Ishikawa (cell line): Measurements from ENCODE around the gene PRPF40A.

ENCODE experiments used
- CEBPB ChIP-seq: IDR thresholded peaks from 2 replicates; pipeline ENCODE4 v1.6.1; 2012
- CREB1 ChIP-seq: IDR thresholded peaks from 2 replicates; pipeline ENCODE4 v1.6.1; 2012; ENCODE audit warnings: low read depth
- EGR1 ChIP-seq: IDR thresholded peaks from 2 replicates; pipeline ENCODE4 v1.6.1; 2012
- EP300 ChIP-seq: IDR thresholded peaks from 2 replicates; pipeline ENCODE4 v1.6.1; 2012; ENCODE audit warnings: borderline replicate concordance
- FOXM1 ChIP-seq: IDR thresholded peaks from 2 replicates; pipeline ENCODE4 v1.6.1; 2012; ENCODE audit warnings: low read depth, borderline replicate concordance
- MAX ChIP-seq: IDR thresholded peaks from 2 replicates; pipeline ENCODE4 v1.6.1; 2012
- NFIC ChIP-seq: IDR thresholded peaks from 2 replicates; pipeline ENCODE4 v1.6.1; 2012
- RAD21 ChIP-seq: IDR thresholded peaks from 2 replicates; pipeline ENCODE4 v1.6.1; 2012; ENCODE audit warnings: low read depth
- REST ChIP-seq: IDR thresholded peaks from 2 replicates; pipeline ENCODE4 v1.6.1; 2012; ENCODE audit warnings: low read depth, mild to moderate bottlenecking
- TAF1 ChIP-seq: IDR thresholded peaks from 2 replicates; pipeline ENCODE4 v1.6.1; 2012; ENCODE audit warnings: low read depth, mild to moderate bottlenecking
- TCF12 ChIP-seq: IDR thresholded peaks from 2 replicates; pipeline ENCODE4 v1.6.1; 2012; ENCODE audit warnings: low read depth
- TEAD4 ChIP-seq: IDR thresholded peaks from 2 replicates; pipeline ENCODE4 v1.6.1; 2012
- USF1 ChIP-seq: IDR thresholded peaks from 2 replicates; pipeline ENCODE4 v1.6.1; 2012
- YY1 ChIP-seq: IDR thresholded peaks from 2 replicates; pipeline ENCODE4 v1.6.1; 2012; ENCODE audit warnings: low read depth
- ZBTB7A ChIP-seq: IDR thresholded peaks from 2 replicates; pipeline ENCODE4 v1.6.1; 2012; ENCODE audit warnings: low read depth

The PRPF40A gene

GRCh38 chr2:152607793-152608300 lies 109.4 kb downstream of the PRPF40A start:
- no peak for TF ChIP-seq FOXM1
- TF ChIP-seq CREB1 = no peak
- TF ChIP-seq EP300 = no peak
- TF ChIP-seq MAX = no peak
- no peak for TF ChIP-seq NFIC
- no peak for TF ChIP-seq REST
- no peak for TF ChIP-seq USF1
- TF ChIP-seq EGR1 = no peak
- TF ChIP-seq TAF1 = no peak
- TF ChIP-seq TEAD4 = no peak
- no peak for TF ChIP-seq RAD21
- no peak for TF ChIP-seq ZBTB7A
- TF ChIP-seq CEBPB = no peak
- no peak for TF ChIP-seq YY1
- TF ChIP-seq TCF12 = no peak

DNA sequence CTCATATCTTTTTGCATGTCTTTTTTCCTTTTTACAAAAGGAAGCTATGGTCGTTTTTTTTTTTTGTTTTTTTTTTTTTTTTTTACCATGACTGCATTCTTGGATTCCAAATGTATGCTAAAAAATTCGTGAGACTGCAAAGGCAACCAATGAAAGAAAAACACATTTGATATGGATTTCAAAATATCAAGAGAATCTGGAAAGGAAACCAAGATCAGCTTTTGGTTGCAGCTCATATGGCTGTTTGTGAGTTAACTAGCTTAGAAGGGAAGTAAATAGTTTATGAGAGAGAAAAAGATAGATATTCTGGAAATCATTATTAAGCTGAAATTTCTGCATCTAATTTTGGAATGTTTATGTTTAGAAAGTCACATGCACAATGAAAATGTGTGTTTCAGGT lies 110.3 kb downstream of the PRPF40A start:
- TF ChIP-seq EP300 (no peak), CREB1 (no peak), ZBTB7A (no peak), TAF1 (no peak), USF1 (no peak), MAX (no peak), CEBPB (no peak), REST (no peak)

- TF ChIP-seq EGR1 (no peak), TCF12 (no peak), FOXM1 (no peak), NFIC (no peak), TEAD4 (no peak), MAX (no peak), TAF1 (no peak), REST (no peak), CEBPB (no peak), YY1 (no peak), ZBTB7A (no peak), USF1 (no peak), EP300 (no peak)
Measured at GRCh38 chr2:152606081-152606480, 111.2 kb downstream of the PRPF40A start.

DNA sequence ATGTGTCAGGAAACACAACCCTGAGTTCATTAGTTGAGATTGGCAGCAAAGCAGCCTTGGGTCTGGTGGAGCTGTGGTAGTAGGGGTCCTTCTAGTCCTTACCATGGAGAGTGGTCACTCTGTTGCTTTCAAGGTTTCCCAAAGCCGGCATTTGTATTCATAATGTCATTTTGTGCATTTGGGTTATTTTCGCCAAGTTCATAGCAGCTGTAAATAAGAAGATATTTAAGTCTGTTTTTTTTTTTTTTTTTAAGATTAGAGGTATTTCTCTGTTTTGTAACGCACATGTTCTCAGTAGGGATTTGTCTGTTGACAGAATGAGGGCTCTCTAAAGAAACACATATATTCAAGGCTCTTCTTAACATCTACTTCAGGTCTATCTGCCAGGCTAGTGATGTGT lies 114.1 kb downstream of the PRPF40A start:
- TF ChIP-seq YY1 = no peak
- TF ChIP-seq TEAD4 = no peak
- no peak for TF ChIP-seq TAF1
- no peak for TF ChIP-seq CEBPB
- no peak for TF ChIP-seq ZBTB7A
- TF ChIP-seq FOXM1 = no peak
- no peak for TF ChIP-seq MAX
- no peak for TF ChIP-seq USF1
- TF ChIP-seq EGR1 = no peak
- no peak for TF ChIP-seq EP300
- TF ChIP-seq REST = no peak
- TF ChIP-seq CREB1 = no peak
- no peak for TF ChIP-seq NFIC
- no peak for TF ChIP-seq TCF12
- no peak for TF ChIP-seq RAD21
